ENCODE measurements around the gene DUS2.

DNA sequence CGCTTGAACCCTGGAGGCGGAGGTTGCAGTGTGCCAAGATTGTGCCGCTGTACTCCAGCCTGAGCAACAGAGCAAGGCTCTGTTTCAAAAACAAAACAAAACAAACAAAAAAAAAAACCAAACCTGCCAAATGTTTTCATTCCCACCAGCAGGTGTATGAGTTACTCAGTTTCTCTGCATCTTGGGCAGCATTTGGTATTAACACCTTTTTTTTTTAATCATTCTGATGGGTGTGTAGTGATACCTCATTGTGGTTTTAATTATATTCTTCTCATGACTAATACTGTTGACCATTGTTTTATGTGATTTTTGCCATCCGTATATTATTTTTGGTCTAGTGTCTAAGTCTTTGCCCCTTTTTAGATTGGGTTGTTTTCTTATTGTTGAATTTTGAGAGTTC lies 77.4 kb downstream of the DUS2 start:
- no peak for TF ChIP-seq POLR2AphosphoS5 (IDR thresholded peaks at IDR 0.05; ENCODE audit: low read depth, low read length)
- no peak for TF ChIP-seq POLR2A (IDR thresholded peaks at IDR 0.05; ENCODE audit: low read depth, low read length)
- no peak for TF ChIP-seq TAF1 (IDR thresholded peaks at IDR 0.05; ENCODE audit: borderline replicate concordance, low read depth, low read length)

All from GM12892 (cell line).